ENCODE data around the gene ARSK.

Gene ARSK

GRCh38 chr5:95555553-95555952 is 652 bp downstream of the ARSK start:
- Histone ChIP-seq H3K4me3 (ENCODE audit: low read depth in 1 of 2, low read length in 2 of 2) (peak overlapping the region; percentile 96 to 97), H3K27me3 (ENCODE audit: control insufficient read depth in 1 of 2, insufficient read depth in 2 of 2, low read length in 2 of 2) (no peaks in the 10 kb centered on the region), H3K9ac (ENCODE audit: low read depth in 1 of 2, low read length in 2 of 2) (peak overlapping the region; percentile 76 to 80), H3K9me3 (ENCODE audit: control insufficient read depth in 1 of 2, low read length in 2 of 2) (no peaks in the 10 kb centered on the region), H3K27ac (ENCODE audit: low read depth, low read length) (peak overlapping the region; percentile 62), H3K36me3 (ENCODE audit: control insufficient read depth in 1 of 2, insufficient read depth in 2 of 2, low read length in 2 of 2) (peaks cover 0 to 3% of the 10 kb centered on the region in 2 donors), H3K4me1 (ENCODE audit: control insufficient read depth in 1 of 2, insufficient read depth in 2 of 2, low read length in 2 of 2) (peaks cover 14 to 18% of the 10 kb centered on the region in 2 donors)

GRCh38 chr5:95557841-95558240 is 2.9 kb downstream of the ARSK start:
- no peaks in the 10 kb centered on the region for H3K9me3 ChIP-seq (ENCODE audit: control insufficient read depth in 1 of 2, low read length in 2 of 2)
- no peak overlapping the region for H3K27ac ChIP-seq (ENCODE audit: low read depth, low read length)
- H3K4me3 ChIP-seq (ENCODE audit: low read depth in 1 of 2, low read length in 2 of 2) = no peak overlapping the region
- H3K9ac ChIP-seq (ENCODE audit: low read depth in 1 of 2, low read length in 2 of 2) = no peak overlapping the region
- peaks cover 14 to 18% of the 10 kb centered on the region in 2 donors for H3K4me1 ChIP-seq (ENCODE audit: control insufficient read depth in 1 of 2, insufficient read depth in 2 of 2, low read length in 2 of 2)
- H3K27me3 ChIP-seq (ENCODE audit: control insufficient read depth in 1 of 2, insufficient read depth in 2 of 2, low read length in 2 of 2) = no peaks in the 10 kb centered on the region
- peaks cover 0 to under 1% of the 10 kb centered on the region in 2 donors for H3K36me3 ChIP-seq (ENCODE audit: control insufficient read depth in 1 of 2, insufficient read depth in 2 of 2, low read length in 2 of 2)

GRCh38 chr5:95562282-95562681 is 7.4 kb downstream of the ARSK start:
- no peaks in the 10 kb centered on the region for H3K4me1 ChIP-seq (ENCODE audit: control insufficient read depth in 1 of 2, insufficient read depth in 2 of 2, low read length in 2 of 2)
- H3K4me3 ChIP-seq (ENCODE audit: low read depth in 1 of 2, low read length in 2 of 2) = no peak overlapping the region
- H3K9me3 ChIP-seq (ENCODE audit: control insufficient read depth in 1 of 2, low read length in 2 of 2) = no peaks in the 10 kb centered on the region
- H3K27me3 ChIP-seq (ENCODE audit: control insufficient read depth in 1 of 2, insufficient read depth in 2 of 2, low read length in 2 of 2) = no peaks in the 10 kb centered on the region
- no peak overlapping the region for H3K27ac ChIP-seq (ENCODE audit: low read depth, low read length)
- peaks cover 0 to 4% of the 10 kb centered on the region in 2 donors for H3K36me3 ChIP-seq (ENCODE audit: control insufficient read depth in 1 of 2, insufficient read depth in 2 of 2, low read length in 2 of 2)
- no peak overlapping the region for H3K9ac ChIP-seq (ENCODE audit: low read depth in 1 of 2, low read length in 2 of 2)

- H3K4me3 ChIP-seq (ENCODE audit: low read depth in 1 of 2, low read length in 2 of 2) = no peak overlapping the region
- no peaks in the 10 kb centered on the region for H3K27me3 ChIP-seq (ENCODE audit: control insufficient read depth in 1 of 2, insufficient read depth in 2 of 2, low read length in 2 of 2)
Measured at GRCh38 chr5:95563367-95563766, 8.5 kb downstream of the ARSK start.

GRCh38 chr5:95564450-95564849 is 9.5 kb downstream of the ARSK start:
- Histone ChIP-seq H3K9me3 (ENCODE audit: control insufficient read depth in 1 of 2, low read length in 2 of 2) (no peaks in the 10 kb centered on the region), H3K36me3 (ENCODE audit: control insufficient read depth in 1 of 2, insufficient read depth in 2 of 2, low read length in 2 of 2) (peaks cover 4 to 6% of the 10 kb centered on the region in 2 donors), H3K9ac (ENCODE audit: low read depth in 1 of 2, low read length in 2 of 2) (no peak overlapping the region), H3K4me3 (ENCODE audit: low read depth in 1 of 2, low read length in 2 of 2) (no peak overlapping the region), H3K27ac (ENCODE audit: low read depth, low read length) (no peak overlapping the region), H3K27me3 (ENCODE audit: control insufficient read depth in 1 of 2, insufficient read depth in 2 of 2, low read length in 2 of 2) (no peaks in the 10 kb centered on the region), H3K4me1 (ENCODE audit: control insufficient read depth in 1 of 2, insufficient read depth in 2 of 2, low read length in 2 of 2) (no peaks in the 10 kb centered on the region)

More at GRCh38 chr5:95563367-95563766, 8.5 kb downstream of the ARSK start:
- H3K9ac ChIP-seq (ENCODE audit: low read depth in 1 of 2, low read length in 2 of 2) = no peak overlapping the region
- no peaks in the 10 kb centered on the region for H3K9me3 ChIP-seq (ENCODE audit: control insufficient read depth in 1 of 2, low read length in 2 of 2)
- no peaks in the 10 kb centered on the region for H3K4me1 ChIP-seq (ENCODE audit: control insufficient read depth in 1 of 2, insufficient read depth in 2 of 2, low read length in 2 of 2)
- no peak overlapping the region for H3K27ac ChIP-seq (ENCODE audit: low read depth, low read length)
- peaks cover 0 to 6% of the 10 kb centered on the region in 2 donors for H3K36me3 ChIP-seq (ENCODE audit: control insufficient read depth in 1 of 2, insufficient read depth in 2 of 2, low read length in 2 of 2)

- no peaks in the 10 kb centered on the region for H3K27me3 ChIP-seq (ENCODE audit: control insufficient read depth in 1 of 2, insufficient read depth in 2 of 2, low read length in 2 of 2)
- no peak overlapping the region for H3K27ac ChIP-seq (ENCODE audit: low read depth, low read length)
- no peaks in the 10 kb centered on the region for H3K4me1 ChIP-seq (ENCODE audit: control insufficient read depth in 1 of 2, insufficient read depth in 2 of 2, low read length in 2 of 2)
- no peak overlapping the region for H3K9ac ChIP-seq (ENCODE audit: low read depth in 1 of 2, low read length in 2 of 2)
- peaks cover 4 to 6% of the 10 kb centered on the region in 2 donors for H3K36me3 ChIP-seq (ENCODE audit: control insufficient read depth in 1 of 2, insufficient read depth in 2 of 2, low read length in 2 of 2)
- H3K9me3 ChIP-seq (ENCODE audit: control insufficient read depth in 1 of 2, low read length in 2 of 2) = no peaks in the 10 kb centered on the region
- no peak overlapping the region for H3K4me3 ChIP-seq (ENCODE audit: low read depth in 1 of 2, low read length in 2 of 2)
Measured at GRCh38 chr5:95565280-95565920, 10.5 kb downstream of the ARSK start.

- H3K4me1 ChIP-seq (ENCODE audit: control insufficient read depth in 1 of 2, insufficient read depth in 2 of 2, low read length in 2 of 2) = no peaks in the 10 kb centered on the region
- H3K27ac ChIP-seq (ENCODE audit: low read depth, low read length) = no peak overlapping the region
- H3K9ac ChIP-seq (ENCODE audit: low read depth in 1 of 2, low read length in 2 of 2) = no peak overlapping the region
- peaks cover 4 to 5% of the 10 kb centered on the region in 2 donors for H3K36me3 ChIP-seq (ENCODE audit: control insufficient read depth in 1 of 2, insufficient read depth in 2 of 2, low read length in 2 of 2)
- no peaks in the 10 kb centered on the region for H3K27me3 ChIP-seq (ENCODE audit: control insufficient read depth in 1 of 2, insufficient read depth in 2 of 2, low read length in 2 of 2)
- no peaks in the 10 kb centered on the region for H3K9me3 ChIP-seq (ENCODE audit: control insufficient read depth in 1 of 2, low read length in 2 of 2)
- no peak overlapping the region for H3K4me3 ChIP-seq (ENCODE audit: low read depth in 1 of 2, low read length in 2 of 2)
Measured at GRCh38 chr5:95572016-95572415, 17.1 kb downstream of the ARSK start.

- Histone ChIP-seq H3K9ac (ENCODE audit: low read depth in 1 of 2, low read length in 2 of 2) (no peak overlapping the region), H3K27me3 (ENCODE audit: control insufficient read depth in 1 of 2, insufficient read depth in 2 of 2, low read length in 2 of 2) (no peaks in the 10 kb centered on the region), H3K9me3 (ENCODE audit: control insufficient read depth in 1 of 2, low read length in 2 of 2) (no peaks in the 10 kb centered on the region), H3K27ac (ENCODE audit: low read depth, low read length) (no peak overlapping the region), H3K36me3 (ENCODE audit: control insufficient read depth in 1 of 2, insufficient read depth in 2 of 2, low read length in 2 of 2) (no peaks in the 10 kb centered on the region), H3K4me3 (ENCODE audit: low read depth in 1 of 2, low read length in 2 of 2) (no peak overlapping the region), H3K4me1 (ENCODE audit: control insufficient read depth in 1 of 2, insufficient read depth in 2 of 2, low read length in 2 of 2) (no peaks in the 10 kb centered on the region)
Measured at GRCh38 chr5:95581576-95581975, 26.7 kb downstream of the ARSK start.

GRCh38 chr5:95583992-95584391 is 29.1 kb downstream of the ARSK start:
- H3K4me3 ChIP-seq (ENCODE audit: low read depth in 1 of 2, low read length in 2 of 2) = no peak overlapping the region
- no peaks in the 10 kb centered on the region for H3K4me1 ChIP-seq (ENCODE audit: control insufficient read depth in 1 of 2, insufficient read depth in 2 of 2, low read length in 2 of 2)
- no peaks in the 10 kb centered on the region for H3K9me3 ChIP-seq (ENCODE audit: control insufficient read depth in 1 of 2, low read length in 2 of 2)
- no peaks in the 10 kb centered on the region for H3K36me3 ChIP-seq (ENCODE audit: control insufficient read depth in 1 of 2, insufficient read depth in 2 of 2, low read length in 2 of 2)
- H3K27ac ChIP-seq (ENCODE audit: low read depth, low read length) = no peak overlapping the region
- H3K27me3 ChIP-seq (ENCODE audit: control insufficient read depth in 1 of 2, insufficient read depth in 2 of 2, low read length in 2 of 2) = no peaks in the 10 kb centered on the region
- H3K9ac ChIP-seq (ENCODE audit: low read depth in 1 of 2, low read length in 2 of 2) = no peak overlapping the region

GRCh38 chr5:95590880-95591279 is 36.0 kb downstream of the ARSK start:
- no peaks in the 10 kb centered on the region for H3K36me3 ChIP-seq (ENCODE audit: control insufficient read depth in 1 of 2, insufficient read depth in 2 of 2, low read length in 2 of 2)
- H3K27ac ChIP-seq (ENCODE audit: low read depth, low read length) = no peak overlapping the region
- H3K4me1 ChIP-seq (ENCODE audit: control insufficient read depth in 1 of 2, insufficient read depth in 2 of 2, low read length in 2 of 2) = peaks cover 0 to 6% of the 10 kb centered on the region in 2 donors
- no peak overlapping the region for H3K9ac ChIP-seq (ENCODE audit: low read depth in 1 of 2, low read length in 2 of 2)
- H3K9me3 ChIP-seq (ENCODE audit: control insufficient read depth in 1 of 2, low read length in 2 of 2) = no peaks in the 10 kb centered on the region
- no peak overlapping the region for H3K4me3 ChIP-seq (ENCODE audit: low read depth in 1 of 2, low read length in 2 of 2)
- no peaks in the 10 kb centered on the region for H3K27me3 ChIP-seq (ENCODE audit: control insufficient read depth in 1 of 2, insufficient read depth in 2 of 2, low read length in 2 of 2)
